ENCODE data around the gene CD27. TPM values are rescaled to one million over a fixed set of nuclear protein-coding genes. Genes with fewer than 3 reads are reported as not detected.

CD27 gene
- total and polyA plus RNA-seq, 2 of the 8 experiments (the other 6 are each of a cell fraction or from before 2014, with no cell fraction given) = 0.28 to 0.39 TPM

GRCh38 chr12:6462234-6462995 lies 17.7 kb downstream of the CD27 start:
- Histone ChIP-seq H3K27me3 (replicated peaks in 1 of 4; ENCODE audit: control insufficient read depth in 3 of 4, extremely low read depth in 1 of 4, insufficient read depth in 3 of 4, low read length in 3 of 4) (no peaks in the 10 kb centered on the region), H3K23ac (ENCODE audit: insufficient read length) (no peak overlapping the region), H3K18ac (ENCODE audit: extremely low read depth, low read length) (no peak overlapping the region), H2BK12ac (ENCODE audit: low read depth, low read length) (no peak overlapping the region), H3K4me2 (ENCODE audit: insufficient read depth in 1 of 2, low read depth in 2 of 2, low read length in 2 of 2) (no peak overlapping the region), H3K4ac (replicated peaks; ENCODE audit: insufficient read length, low read depth, low read length) (no peak overlapping the region), H3K79me1 (ENCODE audit: low read depth, low read length) (no peaks in the 10 kb centered on the region), H4K8ac (ENCODE audit: extremely low read depth, insufficient read depth, low read length) (no peak overlapping the region), H3K56ac (replicated peaks; ENCODE audit: insufficient read length, low read depth, low read length) (no peak overlapping the region), H2BK120ac (replicated peaks; ENCODE audit: low read depth, low read length) (no peak overlapping the region), H3K36me3 (ENCODE audit: control insufficient read depth in 2 of 4, insufficient read depth in 4 of 4, low read length in 3 of 4) (peaks cover 5 to 40% (median 26%) of the 10 kb centered on the region in 4 experiments), H2BK5ac (ENCODE audit: low read depth, low read length) (no peak overlapping the region; the same call in 1 of the 2 replicates), H4K91ac (replicated peaks; ENCODE audit: insufficient read length, low read length) (no peak overlapping the region), H3K23me2 (ENCODE audit: low read depth, low read length) (no peaks in the 10 kb centered on the region), H3K14ac (ENCODE audit: insufficient read length) (no peak overlapping the region), H3K9me3 (ENCODE audit: insufficient read depth in 2 of 2, low read depth in 1 of 2, low read length in 1 of 2) (no peaks in the 10 kb centered on the region), H3K4me3 (ENCODE audit: extremely low read depth in 1 of 4, insufficient read depth in 2 of 4, low read depth in 3 of 4, low read length in 4 of 4) (no peak overlapping the region), H2AK5ac (ENCODE audit: low read depth, low read length) (no peak overlapping the region), H2AFZ (ENCODE audit: low read length) (no peak overlapping the region), H3K27ac (ENCODE audit: low read depth, low read length) (no peak overlapping the region), H3K79me2 (ENCODE audit: control insufficient read depth in 1 of 2, insufficient read depth in 2 of 2, low read length in 2 of 2) (no peaks in the 10 kb centered on the region), H2BK15ac (ENCODE audit: low read length) (no peak overlapping the region), H4K5ac (ENCODE audit: insufficient read length, low read depth, low read length) (no peak overlapping the region), H4K20me1 (replicated peaks in 1 of 2; ENCODE audit: control insufficient read depth in 1 of 2, insufficient read depth in 2 of 2, low read length in 2 of 2) (peaks cover 0 to 4% of the 10 kb centered on the region in 2 experiments), H2BK20ac (ENCODE audit: low read length) (no peak overlapping the region), H3K9ac (replicated peaks in 1 of 4; ENCODE audit: extremely low read depth in 1 of 4, low read depth in 3 of 4, low read length in 3 of 4) (no peak overlapping the region), H3K4me1 (replicated peaks in 1 of 4; ENCODE audit: control insufficient read depth in 3 of 4, insufficient read depth in 4 of 4, low read length in 3 of 4) (no peaks in the 10 kb centered on the region)
- CTCF ChIA-PET (ENCODE audit: partially characterized antibody) = interaction anchor here (0.8 to 10.5 kb wide), 11 partner anchors 9 to 135 kb away, joined by 3 to 202 read pairs (median 4); partner anchors contain the start of gene TAPBPL
- no peak for TF ChIP-seq SRF (IDR thresholded peaks at IDR 0.05; ENCODE audit: low read depth, low read length)
- no peak for TF ChIP-seq EZH2 (IDR thresholded peaks at IDR 0.05; ENCODE audit: low read depth, low read length, severe bottlenecking)
- TF ChIP-seq CBX8 (IDR thresholded peaks at IDR 0.05; ENCODE audit: borderline replicate concordance, low read depth, low read length) = no peak
- POLR2A ChIA-PET (ENCODE audit: partially characterized antibody) = interaction anchor here (0.6 to 8.8 kb wide), 7 partner anchors 8 to 74 kb away, joined by 3 to 78 read pairs (median 4); partner anchors contain the start of genes TAPBPL and VAMP1
- 86% methylated on average over 14 of the region's 14 CpGs; no CpG with 5 or more reads in 1 of the 2 experiments for WGBS, 2 experiments (ENCODE audit: extremely low coverage in 1 of 2, insufficient coverage in 1 of 2, insufficient read length in 1 of 2, insufficient replicate concordance in 2 of 2, low coverage in 1 of 2, low lambda C conversion rate in 2 of 2, missing lambda C conversion rate in 1 of 2)
- FAIRE-seq (no peak), DNase-seq (ENCODE audit: low read depth in 1 of 2, low spot score in 2 of 2) (no peak)
